Activated effector memory CD4-positive, alpha-beta T cell treated with anti-CD3 and anti-CD28 coated beads, Interleukin-2, amount 50 U/mL, for 16 hours (primary cell): Measurements from ENCODE around the gene TAF12.
"Not testable (repeated sequence)": the region's sequence is repeated elsewhere in the genome, so short reads cannot be mapped to it uniquely, and the experiment has no call there.

Source experiments
- DNase-seq: peaks from one replicate; pipeline ENCODE4 v3.0.0-alpha.2; 2020

Gene TAF12

DNA sequence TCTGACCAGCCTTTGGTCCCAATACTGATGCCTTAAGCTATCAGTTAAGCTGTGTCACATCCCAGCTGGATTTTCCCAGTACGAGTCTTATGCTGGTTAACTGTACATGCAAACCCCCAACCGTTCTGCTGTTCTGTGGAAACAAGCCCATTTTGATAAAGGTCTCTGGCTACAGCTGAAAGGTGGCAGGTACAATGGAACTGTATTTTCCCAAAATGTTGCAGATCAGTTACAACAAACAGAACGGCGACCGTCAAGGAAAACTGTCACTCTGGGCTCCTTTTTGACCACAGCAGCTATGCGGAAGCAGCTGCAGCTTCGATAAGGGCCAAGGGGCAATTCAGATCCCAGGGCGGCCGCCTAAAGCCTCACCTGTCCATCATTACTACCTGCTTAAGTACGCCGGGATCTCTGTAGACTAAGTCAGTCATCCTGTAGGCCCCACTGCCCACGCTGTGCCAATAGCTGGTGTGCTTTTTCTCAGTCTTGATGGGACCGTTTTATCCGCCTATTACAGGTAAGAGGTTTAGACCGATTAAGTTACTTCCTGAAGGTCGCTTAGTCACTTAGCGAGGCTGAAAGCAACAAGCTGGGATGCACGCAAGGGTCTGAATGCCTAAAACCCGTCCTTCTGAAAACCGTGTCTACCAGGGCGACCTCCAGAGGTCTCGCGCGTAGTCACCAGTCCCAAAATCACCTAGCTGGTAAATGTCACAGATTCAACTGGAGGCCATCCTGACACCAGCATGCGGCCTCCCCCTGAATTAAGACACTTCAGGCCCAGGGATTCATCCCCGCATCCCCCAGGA, 61.9 kb downstream of the TAF12 start:
- peak; percentile 86 for DNase-seq

DNA sequence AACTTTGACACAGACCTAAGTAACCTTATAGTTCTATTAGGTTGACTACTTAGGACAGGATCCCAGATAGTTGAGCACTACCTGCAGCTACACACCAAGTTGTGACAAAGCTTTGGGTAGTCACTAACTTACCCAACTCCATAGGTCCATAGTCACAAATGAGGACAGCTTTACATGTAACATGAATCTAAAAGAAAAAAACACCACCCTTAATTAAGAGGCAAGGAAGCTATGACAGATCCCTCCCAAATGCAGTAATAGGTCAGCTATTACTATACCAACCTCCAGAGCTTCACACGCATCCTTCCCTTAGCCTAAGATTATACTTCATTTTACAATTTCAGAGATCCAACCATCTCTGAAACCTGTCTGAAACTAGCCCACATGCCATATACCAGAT, 63.5 kb downstream of the TAF12 start:
- DNase-seq = no peak

DNA sequence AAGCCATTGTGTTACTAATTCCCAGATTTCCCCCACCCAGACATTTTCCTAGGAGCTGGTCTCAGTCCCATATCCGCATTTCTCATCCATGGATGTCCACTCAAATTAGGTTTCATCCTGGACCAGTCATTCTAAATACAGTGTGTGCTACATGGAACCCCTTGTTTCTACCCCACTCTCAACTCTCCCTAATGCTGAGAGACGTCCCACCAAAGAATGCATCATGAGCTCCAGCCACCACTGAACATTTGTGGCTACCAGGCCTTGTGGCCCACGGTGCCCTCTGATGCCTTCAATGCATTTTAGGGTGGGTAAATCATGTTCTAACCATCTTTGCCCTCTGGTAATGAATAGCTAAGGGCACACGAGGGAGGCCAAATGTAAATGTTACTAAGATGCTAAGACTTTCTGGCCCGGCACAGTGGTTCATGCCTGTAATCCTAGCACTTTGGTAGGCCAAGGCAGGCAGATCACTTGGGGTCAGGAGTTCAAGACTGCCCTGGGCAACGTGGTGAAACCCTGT, 64.1 kb downstream of the TAF12 start:
- DNase-seq = no peak

DNA sequence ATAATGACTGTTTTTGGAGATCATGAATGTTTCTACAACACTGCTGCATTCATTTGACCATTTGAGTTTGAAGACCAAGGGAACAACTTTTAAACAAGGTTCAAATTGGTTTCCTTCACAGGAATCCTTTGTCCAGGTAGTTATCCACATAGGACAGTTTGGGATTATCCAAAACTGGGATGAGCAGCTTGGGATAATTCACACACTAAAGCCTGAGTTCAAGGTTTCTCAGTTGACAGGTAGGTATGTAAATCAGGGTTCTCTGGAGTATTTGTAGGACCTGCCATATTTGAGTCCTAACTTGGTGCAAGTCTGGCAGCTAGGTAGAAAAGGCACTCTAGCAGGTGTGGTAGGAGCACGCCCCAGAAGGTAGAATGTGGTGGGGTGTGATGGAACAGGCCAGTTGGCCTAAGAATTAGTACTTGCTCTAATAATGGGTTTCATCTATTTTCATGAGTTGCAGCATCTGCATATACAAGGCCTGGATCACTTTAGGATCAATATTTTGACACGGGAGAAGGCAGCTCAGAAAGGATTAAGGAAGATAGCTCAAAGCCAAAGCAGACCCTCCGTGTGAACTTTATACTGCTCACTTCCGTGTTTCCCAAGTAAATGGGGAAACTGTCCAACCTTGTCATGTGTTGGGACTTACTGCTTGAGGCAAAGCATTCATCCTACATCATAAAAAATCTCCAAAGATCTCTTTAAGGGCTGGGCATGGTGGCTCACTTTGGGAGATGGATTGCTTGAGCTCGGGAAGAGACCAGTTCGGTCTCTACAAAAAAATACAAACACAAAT, 64.9 kb downstream of the TAF12 start:
- DNase-seq = no peak

DNA sequence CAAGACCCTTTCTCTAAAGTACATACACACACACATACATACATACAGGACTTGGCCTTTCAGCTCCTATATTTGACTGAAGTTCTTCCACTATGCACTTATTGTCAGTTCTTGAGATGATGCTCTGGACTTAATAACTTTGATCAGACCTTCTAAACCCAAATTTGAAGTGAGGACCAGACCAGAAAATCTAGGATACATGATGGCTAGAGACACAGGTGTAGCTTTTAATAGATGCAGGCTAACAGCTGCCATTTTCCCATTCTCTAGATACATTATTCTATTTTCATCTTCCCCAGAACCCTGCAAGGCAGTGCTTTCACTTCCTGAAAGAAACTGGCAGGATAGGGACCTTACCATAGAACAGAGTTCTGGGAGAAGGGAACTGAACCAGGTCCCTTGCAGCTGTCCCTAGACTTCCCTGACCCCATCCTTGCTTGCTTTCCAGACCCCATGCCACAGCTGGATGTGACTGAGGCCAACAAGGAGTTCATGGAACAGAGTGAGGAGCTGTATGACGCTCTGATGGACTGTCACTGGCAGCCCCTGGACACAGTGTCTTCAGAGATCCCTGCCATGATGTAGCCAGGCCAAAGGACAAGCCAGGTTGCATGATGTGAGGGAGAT, 65.7 kb downstream of the TAF12 start:
- no peak for DNase-seq

DNA sequence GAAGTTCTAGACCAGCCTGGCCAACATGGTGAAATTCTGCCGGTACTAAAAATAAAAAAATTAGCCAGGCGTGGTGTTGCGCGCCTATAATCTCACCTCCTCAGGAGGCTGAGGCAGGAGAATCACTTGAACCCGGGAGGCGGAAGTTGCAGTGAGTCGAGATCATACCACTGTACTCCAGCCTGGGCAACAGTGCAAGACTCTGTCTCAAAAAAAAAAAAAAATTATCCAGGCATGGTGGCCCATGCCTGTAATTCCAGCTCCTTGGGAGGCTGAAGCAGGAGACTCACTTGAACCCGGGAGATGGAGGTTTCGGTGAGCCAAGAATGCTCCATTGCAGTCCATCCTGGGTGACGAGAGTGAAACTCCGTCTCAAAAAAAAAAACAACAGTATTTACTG, 69.3 kb downstream of the TAF12 start:
- no peak for DNase-seq

DNA sequence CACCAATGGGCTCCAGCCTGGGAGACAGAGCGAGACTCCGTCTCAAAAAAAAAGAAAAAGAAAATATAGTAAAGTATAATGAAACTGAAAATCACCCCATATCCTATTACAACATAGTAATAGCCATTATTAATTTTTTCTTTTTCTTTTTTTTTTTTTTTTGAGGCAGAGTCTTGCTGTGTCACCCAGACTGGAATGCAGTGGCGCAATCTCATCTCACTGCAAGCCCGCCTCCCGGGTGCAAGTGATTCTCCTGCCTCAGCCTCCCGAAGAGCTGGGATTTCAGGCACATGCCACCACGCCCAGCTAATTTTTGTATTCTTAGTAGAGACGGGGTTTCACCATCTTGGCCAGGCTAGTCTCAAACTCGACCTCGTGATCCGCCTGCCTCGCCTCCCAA, 70.0 kb downstream of the TAF12 start:
- not testable (repeated sequence) for DNase-seq

DNA sequence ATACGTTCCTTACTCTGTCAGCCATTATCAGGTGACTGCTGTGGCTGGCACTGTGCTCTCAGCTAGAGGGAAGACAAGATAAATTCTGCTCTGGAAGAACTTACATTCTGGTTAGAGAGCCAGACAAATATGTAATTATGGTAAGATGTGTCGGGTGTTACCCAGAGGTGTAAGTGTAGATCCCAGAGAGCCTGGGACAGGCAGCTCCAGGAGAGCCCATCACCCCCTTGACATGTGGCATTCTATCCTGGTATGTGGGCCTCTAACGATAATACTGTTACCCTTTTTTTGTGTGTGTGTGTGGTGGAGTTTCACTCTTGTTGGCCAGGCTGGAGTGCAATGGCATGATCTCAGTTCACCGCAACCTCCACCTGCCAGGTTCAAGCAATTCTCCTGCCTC, 71.0 kb downstream of the TAF12 start:
- DNase-seq = no peak

DNA sequence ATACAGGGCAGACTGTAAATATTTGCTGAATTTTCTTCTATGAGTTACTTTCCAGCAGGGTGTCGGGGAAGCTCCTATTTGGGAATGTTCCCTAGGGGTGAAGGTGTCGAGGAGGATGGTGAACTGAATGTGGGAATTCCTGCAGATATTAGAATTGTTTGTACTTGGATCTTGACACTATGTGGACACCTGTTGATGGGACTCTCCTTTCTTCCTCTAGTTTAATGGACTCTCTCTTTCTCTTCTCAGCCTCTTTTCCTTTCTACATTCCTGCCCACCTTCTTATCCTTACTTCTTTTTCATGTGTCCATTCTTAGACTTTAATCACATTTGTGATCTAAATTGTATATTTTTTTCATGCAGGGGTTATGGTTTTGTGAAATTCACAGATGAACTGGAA, 75.9 kb downstream of the TAF12 start:
- DNase-seq = no peak

DNA sequence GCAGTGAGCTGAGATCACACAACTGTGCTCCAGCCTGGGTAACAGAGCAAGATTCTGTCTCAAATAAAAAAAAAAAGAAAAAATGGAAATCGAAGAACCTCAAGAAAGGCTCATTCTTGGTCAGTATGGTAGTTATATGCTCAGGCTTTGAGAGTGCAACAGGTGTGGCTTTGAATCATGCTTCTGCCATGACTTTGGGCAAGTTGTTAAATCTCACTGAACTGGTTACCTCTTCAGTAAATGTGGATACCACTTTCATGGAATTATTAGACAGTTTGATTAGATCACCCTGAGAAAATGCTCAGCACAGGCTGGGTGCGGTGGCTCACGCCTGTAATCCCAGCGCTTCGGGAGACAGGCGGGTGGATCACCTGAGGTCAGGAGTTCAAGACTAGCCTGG, 77.1 kb downstream of the TAF12 start:
- no peak for DNase-seq

DNA sequence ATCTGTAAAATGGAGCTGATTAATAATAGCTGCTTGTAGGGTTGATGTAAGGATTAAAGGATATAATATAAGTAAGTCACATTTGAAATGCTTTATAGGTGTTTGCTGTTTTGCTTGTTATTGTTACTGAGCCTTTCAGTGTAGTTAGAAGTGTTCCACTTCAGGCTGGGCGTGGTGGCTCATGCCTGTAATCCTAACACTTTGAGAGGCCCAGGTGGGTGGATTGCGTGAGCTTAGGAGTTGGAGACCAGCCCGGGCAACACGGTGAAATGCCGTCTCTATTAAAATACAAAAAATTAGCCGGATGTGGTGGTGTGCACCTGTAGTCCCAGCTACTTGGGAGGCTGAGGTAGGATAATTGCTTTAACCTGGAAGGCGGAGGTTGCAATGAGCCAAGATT, 77.8 kb downstream of the TAF12 start:
- DNase-seq = no peak

DNA sequence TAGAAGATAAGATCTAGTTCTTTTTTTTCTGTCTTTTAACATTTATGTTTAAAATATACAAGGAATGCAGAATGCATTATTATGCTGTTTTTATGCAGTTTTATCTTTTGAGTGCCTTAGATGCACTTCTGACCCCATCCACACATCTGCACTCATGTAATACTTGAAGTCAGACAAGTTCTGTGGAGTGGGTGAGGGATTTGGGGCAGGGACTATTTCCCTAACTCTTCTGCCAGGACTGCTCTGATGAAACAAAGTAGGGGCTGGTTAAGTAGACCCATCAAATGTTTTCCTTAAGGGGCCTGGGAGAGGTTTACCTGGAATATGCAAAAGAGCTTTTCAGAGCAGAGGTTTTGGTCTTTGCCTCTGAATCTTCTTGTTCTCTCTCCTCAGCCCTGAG, 78.6 kb downstream of the TAF12 start:
- no peak for DNase-seq

DNA sequence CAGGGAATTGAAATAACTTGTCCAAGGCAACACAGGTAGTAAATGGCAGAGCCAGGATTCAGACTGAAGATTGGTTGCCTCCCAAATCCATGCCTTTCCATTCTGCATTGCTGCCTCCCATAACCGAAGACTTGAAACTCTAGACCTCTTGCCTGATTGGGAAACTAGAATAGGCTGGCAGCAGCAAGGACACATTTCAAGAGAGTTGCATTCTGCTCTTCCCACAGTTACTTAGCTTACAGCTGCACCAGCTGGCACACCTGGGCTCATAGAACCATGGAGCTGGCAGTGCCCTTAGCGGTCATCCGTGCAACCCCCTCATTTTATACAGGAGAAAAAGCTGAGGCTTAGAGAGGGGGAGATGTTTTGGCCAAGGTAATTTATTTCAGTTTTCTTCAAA, 82.0 kb downstream of the TAF12 start:
- DNase-seq = no peak
